ENCODE results near the gene POLR3F.
"Not testable (repeated sequence)": the region's sequence is repeated elsewhere in the genome, so short reads cannot be mapped to it uniquely, and the experiment has no call there.

POLR3F gene, protein sequence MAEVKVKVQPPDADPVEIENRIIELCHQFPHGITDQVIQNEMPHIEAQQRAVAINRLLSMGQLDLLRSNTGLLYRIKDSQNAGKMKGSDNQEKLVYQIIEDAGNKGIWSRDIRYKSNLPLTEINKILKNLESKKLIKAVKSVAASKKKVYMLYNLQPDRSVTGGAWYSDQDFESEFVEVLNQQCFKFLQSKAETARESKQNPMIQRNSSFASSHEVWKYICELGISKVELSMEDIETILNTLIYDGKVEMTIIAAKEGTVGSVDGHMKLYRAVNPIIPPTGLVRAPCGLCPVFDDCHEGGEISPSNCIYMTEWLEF
- 24.2 to 39.4 reads per million in 2 experiments for total RNA-seq

DNA sequence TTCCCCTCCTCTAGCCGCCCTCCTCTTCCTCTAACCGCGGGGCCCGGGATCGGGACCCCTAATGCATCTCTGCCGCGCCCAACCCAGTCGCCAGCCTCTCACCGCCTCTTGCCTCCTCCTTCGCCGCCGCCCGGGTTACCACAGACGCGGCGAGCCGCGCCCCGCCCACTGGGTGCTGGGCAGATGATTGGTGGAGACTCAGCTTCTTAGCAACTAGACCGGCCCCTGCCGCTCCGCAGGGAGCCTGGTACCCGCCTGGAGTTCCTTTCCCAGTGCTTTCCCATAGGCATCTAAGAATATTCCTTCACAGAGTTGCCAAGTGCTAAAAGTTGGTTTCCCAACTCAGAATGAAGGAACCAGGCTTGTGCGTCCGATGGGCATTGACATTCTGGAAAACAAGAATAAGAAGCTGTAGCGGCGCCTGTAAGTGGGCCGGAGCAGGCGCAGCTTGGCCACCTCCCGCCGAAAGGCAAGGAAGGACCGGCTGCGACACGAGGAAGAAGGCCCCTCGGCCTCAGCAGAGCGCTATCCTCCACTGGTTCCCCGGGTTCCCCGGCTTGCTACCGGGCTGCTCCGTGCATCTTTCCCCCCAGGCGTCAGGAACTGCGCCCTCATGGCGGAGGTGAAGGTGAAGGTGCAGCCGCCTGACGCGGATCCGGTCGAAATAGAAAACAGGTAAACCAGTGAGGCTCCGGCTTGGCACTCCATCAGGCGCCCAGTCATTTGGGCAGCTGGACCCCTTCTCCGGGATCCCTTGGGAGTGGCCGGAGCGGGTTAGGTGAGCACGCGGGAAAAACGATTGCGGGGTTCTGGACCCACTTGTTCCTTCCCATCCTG lies at the start of gene POLR3F, which contains the start of gene DZANK1:
Gene POLR3F, plus strand, starts transcription at position 497 of the 837 bp plus-strand sequence. Its CDS starts 117 bp downstream, at position 614.
Gene DZANK1, minus strand, starts transcription at position 137 of the 837 bp plus-strand sequence. CDS start 1,672 bp downstream, outside the sequence.
- DNase-seq (ENCODE audit: low read depth), result peak; percentile 87

DNA sequence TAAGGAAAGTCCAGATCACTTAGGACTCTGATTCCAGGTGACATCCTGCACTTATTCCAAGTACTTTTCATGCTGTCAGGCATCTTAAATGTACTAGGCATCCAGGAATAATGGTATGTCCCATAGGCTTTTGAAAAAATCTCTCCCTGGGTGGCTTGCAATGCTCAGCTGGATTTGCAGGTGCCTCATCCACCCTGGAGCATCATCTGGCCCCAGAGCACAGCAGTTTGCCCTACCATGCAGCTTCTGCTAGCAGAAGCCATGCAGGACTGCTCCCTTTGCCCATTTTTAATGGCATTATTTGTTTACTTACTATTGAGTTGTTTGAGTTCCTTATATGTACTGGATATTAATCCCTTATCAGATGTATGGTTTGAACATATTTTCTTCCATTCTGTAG lies 45.6 kb upstream of the POLR3F start:
- DNase-seq (ENCODE audit: low read depth), result no peak

- no peak for DNase-seq (ENCODE audit: low read depth)
Measured at GRCh38 chr20:18427214-18427613, 40.0 kb upstream of the POLR3F start.

DNA sequence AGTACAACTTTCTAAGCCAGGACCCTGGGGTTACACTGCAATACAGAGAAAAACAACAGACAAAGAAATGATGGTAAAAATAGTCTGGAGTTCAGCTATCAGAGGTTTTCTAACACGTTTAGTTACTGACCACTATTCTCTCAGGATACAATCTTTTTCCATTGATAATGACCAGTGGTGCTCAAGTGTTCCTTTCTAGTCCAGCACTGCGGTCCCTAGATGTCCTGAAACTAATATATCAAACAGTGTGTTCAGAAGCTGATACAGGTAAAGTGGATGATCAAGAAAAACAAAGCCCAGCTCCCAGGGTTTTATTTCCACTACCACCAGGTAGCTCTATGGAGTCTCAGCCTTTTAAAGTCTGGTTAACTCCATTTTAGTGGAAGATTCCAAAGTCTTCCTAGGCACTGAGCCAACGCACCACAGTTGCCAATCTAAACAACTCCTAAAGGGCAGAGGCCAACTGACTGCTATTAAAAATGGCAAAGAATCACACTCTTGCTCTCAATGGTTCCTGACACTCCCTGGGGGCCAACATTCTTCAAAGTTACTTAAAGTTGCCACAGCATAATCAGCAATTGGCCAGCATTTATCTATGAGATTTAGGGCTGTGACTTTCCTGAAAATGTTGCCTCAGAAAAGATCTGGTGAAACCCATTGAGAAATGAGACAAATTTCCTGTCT lies 38.6 kb upstream of the POLR3F start:
- DNase-seq (ENCODE audit: low read depth), result no peak

DNA sequence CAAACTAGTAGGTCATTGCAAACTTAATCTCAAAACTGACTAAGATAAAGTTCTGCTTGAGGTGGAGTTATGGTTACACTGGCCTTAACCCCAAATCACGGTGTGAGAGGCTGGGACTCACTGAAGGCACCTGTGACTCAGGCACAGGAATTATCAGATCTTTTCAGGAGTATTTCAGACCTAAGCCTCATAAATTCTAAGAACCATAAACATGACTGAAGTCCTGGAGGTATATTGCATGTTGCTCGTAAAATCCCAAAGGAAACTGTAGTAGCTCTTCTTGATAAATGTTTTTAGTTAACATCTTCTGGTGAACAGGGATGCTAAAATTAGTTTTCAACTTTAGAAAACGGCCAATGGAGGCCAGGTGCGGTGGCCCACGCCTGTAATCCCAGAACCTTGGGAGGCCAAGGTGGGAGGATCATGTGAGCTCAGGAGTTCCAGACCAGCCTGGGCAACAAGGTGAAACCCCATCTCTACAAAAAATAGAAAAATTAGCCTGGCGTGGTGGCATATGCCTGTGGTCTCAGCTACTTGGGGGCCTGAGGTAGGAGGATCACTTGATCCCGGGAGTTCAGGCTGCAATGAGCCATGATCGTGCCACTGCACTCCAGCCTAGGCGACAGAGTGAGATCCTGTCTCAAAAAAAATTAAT lies 36.9 kb upstream of the POLR3F start:
- DNase-seq (ENCODE audit: low read depth), result no peak

GRCh38 chr20:18431206-18431605 lies 36.0 kb upstream of the POLR3F start:
- no peak for DNase-seq (ENCODE audit: low read depth)

DNA sequence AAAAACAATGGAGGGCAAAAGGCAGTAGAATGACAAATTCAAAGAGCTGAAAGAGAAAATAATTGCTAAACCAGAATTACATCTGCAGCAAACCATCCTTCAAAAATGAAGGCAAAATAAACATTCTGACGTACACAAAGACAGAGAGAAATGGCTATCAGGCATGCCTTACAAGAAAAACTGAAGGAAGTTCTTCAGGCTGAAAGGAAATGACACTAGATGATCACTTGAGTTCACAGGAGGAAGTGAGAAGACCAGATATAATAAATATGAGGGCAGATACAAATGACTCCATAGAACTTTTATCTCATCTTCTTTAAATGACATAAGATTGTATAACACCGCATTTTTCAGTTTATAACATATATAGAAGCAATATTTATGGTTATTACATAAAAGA lies 30.3 kb upstream of the POLR3F start:
- DNase-seq (ENCODE audit: low read depth), result no peak

- DNase-seq (ENCODE audit: low read depth), result no peak
Measured at GRCh38 chr20:18440403-18440802, 26.8 kb upstream of the POLR3F start.

GRCh38 chr20:18443886-18444285 lies 23.3 kb upstream of the POLR3F start:
- no peak for DNase-seq (ENCODE audit: low read depth)

- DNase-seq (ENCODE audit: low read depth), result no peak
Measured at GRCh38 chr20:18456600-18456999, 10.6 kb upstream of the POLR3F start.

DNA sequence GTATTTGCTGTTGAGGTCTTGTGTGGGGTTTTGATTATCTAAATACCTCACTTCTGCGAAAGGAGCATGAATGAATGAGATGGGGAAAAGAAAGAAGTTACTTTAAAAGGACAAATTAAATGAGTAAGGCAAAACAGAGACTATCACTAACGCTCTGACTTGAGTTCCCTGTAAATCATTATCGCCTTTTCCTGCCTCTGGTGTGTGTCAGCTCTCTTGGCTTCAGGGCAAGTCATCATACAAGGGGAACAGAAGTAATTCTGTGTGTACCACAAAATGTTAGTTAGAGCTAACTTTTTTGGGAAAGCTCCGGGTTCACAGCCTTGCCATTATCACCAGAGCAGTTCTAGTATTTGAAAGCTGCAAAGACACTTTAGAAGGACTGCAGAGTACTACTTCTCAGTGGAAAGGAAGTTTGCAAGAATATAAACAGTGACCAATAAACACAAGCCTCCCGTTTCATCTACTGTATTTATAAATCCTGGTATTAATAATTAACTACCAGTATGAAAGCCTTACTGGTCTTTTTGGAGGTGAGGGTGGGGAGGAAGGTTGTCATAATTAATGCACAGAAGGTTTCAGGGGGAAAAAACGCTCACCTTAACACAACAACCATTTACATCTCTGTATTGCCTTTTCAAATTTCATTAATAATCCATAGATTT lies 1.5 kb upstream of the POLR3F start:
- DNase-seq (ENCODE audit: low read depth), result no peak

DNA sequence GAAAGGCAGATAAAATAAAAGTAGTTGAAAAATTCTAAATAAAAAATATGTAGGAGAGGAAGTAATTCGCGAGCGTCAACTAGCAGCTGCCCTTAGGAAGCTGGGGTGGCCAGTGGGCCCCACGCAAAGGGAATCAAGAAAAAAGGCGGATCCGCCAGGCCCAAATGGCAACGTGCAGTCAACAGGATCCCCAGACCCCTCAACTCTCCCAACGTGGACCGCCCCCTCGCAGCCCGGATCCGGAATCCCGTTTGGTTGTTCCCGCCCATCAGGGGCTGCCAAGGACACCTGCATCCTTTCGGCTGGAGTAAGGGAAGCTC lies 656 bp upstream of the POLR3F start:
- DNase-seq (ENCODE audit: low read depth), result no peak

DNA sequence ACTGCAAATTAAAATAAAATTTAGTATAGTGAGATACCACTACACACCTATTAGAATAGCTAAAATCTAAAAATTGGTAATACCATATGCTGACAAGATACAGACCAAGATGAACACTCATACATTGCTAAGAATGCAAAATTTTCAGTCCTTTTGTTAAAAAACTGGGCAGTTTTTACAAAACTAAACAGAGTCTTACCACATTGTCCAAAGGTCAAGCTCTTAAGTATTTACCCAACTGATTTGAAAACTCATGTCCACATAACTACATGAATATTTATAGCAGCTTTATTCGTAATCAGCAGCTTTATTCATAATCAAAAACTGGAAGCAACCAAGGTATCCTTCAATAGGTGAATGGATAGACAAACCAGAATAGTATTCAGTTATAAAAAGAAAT lies 10.0 kb downstream of the POLR3F start:
- no peak for DNase-seq (ENCODE audit: low read depth)

- no peak for DNase-seq (ENCODE audit: low read depth)
Measured at GRCh38 chr20:18477821-18478220, 10.6 kb downstream of the POLR3F start.

GRCh38 chr20:18481596-18481995 lies 14.4 kb downstream of the POLR3F start:
- DNase-seq (ENCODE audit: low read depth), result no peak

GRCh38 chr20:18488301-18488700 lies 21.1 kb downstream of the POLR3F start:
- DNase-seq (ENCODE audit: low read depth), result no peak

- no peak for DNase-seq (ENCODE audit: low read depth)
Measured at GRCh38 chr20:18496042-18496441, 28.9 kb downstream of the POLR3F start.

DNA sequence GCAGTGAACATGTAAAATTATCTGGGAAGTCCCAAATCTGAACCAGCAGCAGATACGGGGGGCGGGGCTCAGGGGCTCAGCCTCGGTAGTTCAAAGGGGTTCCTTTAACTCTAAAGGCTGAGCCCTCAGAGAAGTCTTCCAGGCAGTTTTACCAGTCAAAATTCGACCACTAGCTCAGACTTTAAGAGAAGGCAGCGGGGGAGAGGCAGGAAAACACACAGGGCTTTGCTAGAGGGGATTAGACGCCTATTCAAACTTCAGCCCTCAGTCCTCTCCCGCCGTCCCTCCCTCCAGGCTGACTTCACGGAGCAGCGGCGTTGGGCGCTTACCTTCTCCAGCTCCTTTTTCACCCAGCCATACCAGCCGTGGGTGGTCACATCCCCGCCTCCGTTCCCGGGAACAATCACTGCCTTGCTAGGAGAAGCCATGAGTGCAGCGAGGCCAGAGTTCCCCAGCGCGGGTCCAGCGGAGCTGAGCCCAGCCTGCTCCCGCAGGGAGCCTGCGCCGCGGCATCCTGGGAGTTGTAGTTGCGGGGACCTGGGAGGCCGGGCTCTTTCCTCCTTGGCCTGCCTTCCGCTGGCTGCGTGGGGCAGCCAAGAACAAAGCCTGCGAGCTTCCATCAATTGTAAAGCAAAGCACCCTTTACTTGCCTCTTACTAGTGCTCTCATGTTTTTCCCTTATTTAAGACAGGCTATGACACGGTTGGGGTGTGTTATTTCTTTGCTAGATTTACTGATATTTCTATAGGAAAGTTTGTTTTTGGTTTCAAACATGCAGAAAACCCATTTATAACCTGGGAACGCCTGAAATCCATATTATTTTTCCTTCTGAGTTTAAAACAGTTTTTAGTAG lies 29.8 kb downstream of the POLR3F start, which contains the start of gene RBBP9:
Gene RBBP9, minus strand, starts transcription at position 486 of the 853 bp plus-strand sequence. Its CDS starts 58 bp downstream, at position 428.
- peak; percentile 49 for DNase-seq (ENCODE audit: low read depth)

- no peak for DNase-seq (ENCODE audit: low read depth)
Measured at GRCh38 chr20:18497603-18498002, 30.4 kb downstream of the POLR3F start.

DNA sequence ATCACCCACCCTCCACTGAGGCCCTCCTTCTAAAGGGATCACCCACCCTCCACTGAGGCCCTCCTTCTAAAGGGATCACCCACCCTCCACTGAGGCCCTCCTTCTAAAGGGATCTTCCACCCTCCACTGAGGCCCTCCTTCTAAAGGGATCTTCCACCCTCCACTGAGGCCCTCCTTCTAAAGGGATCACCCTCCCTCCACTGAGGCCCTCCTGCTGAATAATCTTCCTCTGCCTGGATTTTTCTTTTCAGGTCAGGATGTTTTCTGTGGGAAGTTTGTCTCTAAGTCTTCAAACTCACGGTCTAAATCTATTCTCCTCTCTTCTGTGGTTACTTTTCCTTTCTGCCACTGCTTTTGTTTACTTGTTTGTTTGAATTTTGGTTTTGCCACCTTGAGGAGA lies 34.5 kb downstream of the POLR3F start:
- not testable (repeated sequence) for DNase-seq (ENCODE audit: low read depth)

All from T follicular helper cell (primary cell).